Large intestine (tissue), 3 donors: Measurements from ENCODE around the gene KCNG1. TPM values are rescaled to one million over a fixed set of nuclear protein-coding genes. Genes with fewer than 3 reads are reported as not detected.

Experiments used
- DNase-seq, 2 donors: peaks; one replicate each; pipeline versions ENCODE4 v3.0.0 to v3.0.0-alpha.2; 2013
- H3K27ac ChIP-seq: one replicate; pipeline ENCODE4 v1.5.1; 2013; ENCODE audit warnings: low read length
- H3K27me3 ChIP-seq: 2 replicates; pipeline ENCODE4 v1.6.1; 2013; ENCODE audit warnings: low read length; ENCODE audit not compliant: control insufficient read depth, insufficient read depth
- H3K36me3 ChIP-seq: 2 replicates; pipeline ENCODE4 v1.6.1; 2013; ENCODE audit warnings: low read length; ENCODE audit not compliant: control insufficient read depth, insufficient read depth
- H3K4me1 ChIP-seq: one replicate; pipeline ENCODE4 v1.6.1; 2013; ENCODE audit warnings: low read length; ENCODE audit not compliant: control insufficient read depth, insufficient read depth
- H3K4me3 ChIP-seq: one replicate; pipeline ENCODE4 v1.5.1; 2013; ENCODE audit warnings: low read length
- H3K9me3 ChIP-seq: one replicate; pipeline ENCODE4 v1.6.1; 2013; ENCODE audit warnings: mild to moderate bottlenecking, low read depth, low read length, moderate library complexity; ENCODE audit not compliant: control insufficient read depth
- WGBS: methylation state at CpG from one replicate; pipeline ENCODE4 v1.1.5; 2013; ENCODE audit warnings: low lambda C conversion rate; ENCODE audit not compliant: insufficient coverage; 5-methylcytosine and 5-hydroxymethylcytosine counted together
- polyA plus RNA-seq: library from polyadenylated mRNA; unstranded; fragments of 120-200 nt; gene quantifications from one replicate; pipeline ENCODE4 v1.2.1, GENCODE V29; 2013

The KCNG1 gene
- polyA plus RNA-seq, 1 donor: 29.8 TPM

- H3K9me3 ChIP-seq: peaks cover 3% of the 10 kb centered on the region
- H3K36me3 ChIP-seq: no peaks in the 10 kb centered on the region
- H3K4me1 ChIP-seq: peaks cover 7% of the 10 kb centered on the region
- no CpG with 5 or more reads among the region's 30 CpGs for WGBS
- H3K4me3 ChIP-seq: peak overlapping the region; percentile 46
- no peak for DNase-seq
- H3K27me3 ChIP-seq: peaks cover 84% of the 10 kb centered on the region
- H3K27ac ChIP-seq: no peak overlapping the region
Observed at GRCh38 chr20:51023617-51024155, 779 bp upstream of the KCNG1 start.

GRCh38 chr20:51022227-51022802 is 592 bp downstream of the KCNG1 start:
- no peaks in the 10 kb centered on the region for H3K36me3 ChIP-seq
- peaks cover 3% of the 10 kb centered on the region for H3K9me3 ChIP-seq
- no peak overlapping the region for H3K27ac ChIP-seq
- no CpG with 5 or more reads among the region's 39 CpGs for WGBS
- no peak for DNase-seq
- H3K4me3 ChIP-seq: peak overlapping the region; percentile 55
- peaks cover 7% of the 10 kb centered on the region for H3K4me1 ChIP-seq
- H3K27me3 ChIP-seq: peaks cover 70% of the 10 kb centered on the region

GRCh38 chr20:51021067-51022025 is 1.6 kb downstream of the KCNG1 start:
- H3K36me3 ChIP-seq: no peaks in the 10 kb centered on the region
- peaks cover 60% of the 10 kb centered on the region for H3K27me3 ChIP-seq
- DNase-seq: no peak
- peaks cover 3% of the 10 kb centered on the region for H3K9me3 ChIP-seq
- H3K4me1 ChIP-seq: peaks cover 7% of the 10 kb centered on the region
- no peak overlapping the region for H3K27ac ChIP-seq
- no CpG with 5 or more reads among the region's 16 CpGs for WGBS
- H3K4me3 ChIP-seq: peak overlapping the region; percentile 55

- WGBS: no CpG with 5 or more reads among the region's 6 CpGs
- Histone ChIP-seq H3K27me3 (peaks cover 54% of the 10 kb centered on the region), H3K27ac (no peak overlapping the region), H3K4me1 (peaks cover 7% of the 10 kb centered on the region), H3K4me3 (no peak overlapping the region), H3K9me3 (peaks cover 3% of the 10 kb centered on the region), H3K36me3 (no peaks in the 10 kb centered on the region)
- DNase-seq: no peak
Observed at GRCh38 chr20:51020657-51021056, 2.2 kb downstream of the KCNG1 start.

- WGBS: 88% methylated on average over 3 of the region's 21 CpGs
- Histone ChIP-seq H3K36me3 (no peaks in the 10 kb centered on the region), H3K9me3 (peaks cover 3% of the 10 kb centered on the region), H3K27me3 (peaks cover 47% of the 10 kb centered on the region), H3K27ac (no peak overlapping the region), H3K4me1 (peaks cover 8% of the 10 kb centered on the region), H3K4me3 (no peak overlapping the region)
- DNase-seq: no peak
Observed at GRCh38 chr20:51019656-51020592, 3.0 kb downstream of the KCNG1 start.

- H3K4me1 ChIP-seq: peaks cover 26% of the 10 kb centered on the region
- no peak for DNase-seq
- WGBS: 97% methylated on average over 4 of the region's 9 CpGs
- H3K27me3 ChIP-seq: peaks cover 26% of the 10 kb centered on the region
- H3K9me3 ChIP-seq: no peaks in the 10 kb centered on the region
- H3K36me3 ChIP-seq: no peaks in the 10 kb centered on the region
- no peak overlapping the region for H3K27ac ChIP-seq
- H3K4me3 ChIP-seq: no peak overlapping the region
Observed at GRCh38 chr20:51017251-51017650, 5.7 kb downstream of the KCNG1 start.

GRCh38 chr20:51016521-51016920 is 6.4 kb downstream of the KCNG1 start:
- Histone ChIP-seq H3K9me3 (no peaks in the 10 kb centered on the region), H3K4me1 (peaks cover 28% of the 10 kb centered on the region), H3K4me3 (no peak overlapping the region), H3K27ac (no peak overlapping the region), H3K27me3 (peaks cover 18% of the 10 kb centered on the region), H3K36me3 (no peaks in the 10 kb centered on the region)
- no peak for DNase-seq
- WGBS: 100% methylated on average over 1 of the region's 9 CpGs

GRCh38 chr20:51014797-51015722 is 7.8 kb downstream of the KCNG1 start:
- Histone ChIP-seq H3K4me3 (no peak overlapping the region), H3K9me3 (peaks cover 1% of the 10 kb centered on the region), H3K36me3 (no peaks in the 10 kb centered on the region), H3K27me3 (peaks cover 4% of the 10 kb centered on the region), H3K27ac (peak overlapping the region; percentile 83), H3K4me1 (peaks cover 25% of the 10 kb centered on the region)
- DNase-seq: peak; percentile 62 to 65
- WGBS: 0% methylated on average over 3 of the region's 16 CpGs

- Histone ChIP-seq H3K4me3 (no peak overlapping the region), H3K27ac (peak overlapping the region; percentile 83), H3K36me3 (peaks cover 2% of the 10 kb centered on the region), H3K27me3 (no peaks in the 10 kb centered on the region), H3K9me3 (peaks cover 6% of the 10 kb centered on the region), H3K4me1 (peaks cover 32% of the 10 kb centered on the region)
- WGBS: 80% methylated on average over 1 of the region's 8 CpGs
- peak; percentile 85 to 91 for DNase-seq
Observed at GRCh38 chr20:51013577-51014330, 9.2 kb downstream of the KCNG1 start.
